Measurements from ENCODE around the gene NKAPL.

The NKAPL gene
- total RNA-seq = 0 to 0.09 (median 0) reads per million in 3 donors

- DNase-seq = peak in 2 of 3 donors; percentile 23 to 30
- Histone ChIP-seq H3K4me1 (ENCODE audit: control insufficient read depth, insufficient read depth, low read length, poor library complexity, severe bottlenecking) (no peaks in the 10 kb centered on the region), H3K27ac (ENCODE audit: insufficient read depth, low read length, poor library complexity, severe bottlenecking) (no peak within 1 kb of the TSS), H3K27me3 (replicated peaks; ENCODE audit: control insufficient read depth, insufficient read depth, low read length, poor library complexity, severe bottlenecking) (no peaks in the 10 kb centered on the region), H3K4me3 (ENCODE audit: insufficient read depth, low read depth, low read length, poor library complexity, severe bottlenecking) (peak within 1 kb of the TSS; percentile 28), H3K9me3 (ENCODE audit: control insufficient read depth, low read length) (no peaks in the 10 kb centered on the region), H3K36me3 (ENCODE audit: control insufficient read depth, insufficient read depth, low read length) (no peaks in the 10 kb centered on the region)
Observed at GRCh38 chr6:28258877-28259777, at the start of gene NKAPL. Gene NKAPL, plus strand, starts transcription at chr6:28259297. Its CDS starts 75 bp downstream, at chr6:28259372.

DNA sequence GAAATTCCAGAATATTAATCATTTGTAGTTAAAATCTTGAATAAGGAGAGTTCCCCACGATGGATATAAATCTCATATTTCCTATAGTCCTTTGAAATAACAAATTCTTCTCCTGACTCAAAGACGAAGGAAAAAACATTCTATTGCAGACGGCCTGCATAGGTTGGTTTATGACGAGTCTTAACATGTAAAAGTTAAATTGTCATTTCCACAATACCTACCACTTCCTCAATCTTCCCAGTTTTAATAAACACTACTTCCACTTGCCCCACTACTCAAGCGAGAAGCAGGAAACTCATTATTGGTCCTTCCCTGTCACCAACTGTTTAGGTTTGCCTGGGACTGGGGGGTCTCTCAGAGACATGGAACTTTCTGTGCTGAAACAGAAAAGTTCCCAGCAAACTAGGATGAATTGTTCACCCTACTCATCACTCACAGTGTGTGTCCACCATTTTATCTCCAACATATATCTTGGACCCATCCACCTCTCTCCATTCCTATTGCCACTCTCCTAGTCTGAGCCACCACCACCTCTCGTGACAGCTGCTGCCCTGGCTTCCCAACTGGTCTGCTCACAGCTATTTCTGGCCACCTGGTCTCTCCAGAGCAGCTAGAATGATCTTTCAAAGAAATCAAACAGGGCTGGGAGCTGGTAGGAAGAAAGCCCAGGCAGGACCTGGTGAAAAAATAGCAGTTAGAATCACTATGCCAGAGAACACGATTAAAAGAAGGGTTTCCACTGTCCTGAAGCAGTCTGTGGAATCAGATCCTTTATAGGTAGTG lies 49.2 kb upstream of the NKAPL start:
- H3K4me3 ChIP-seq (ENCODE audit: insufficient read depth, low read depth, low read length, poor library complexity, severe bottlenecking) = no peak overlapping the region
- peaks cover 72% of the 10 kb centered on the region for H3K27me3 ChIP-seq (replicated peaks; ENCODE audit: control insufficient read depth, insufficient read depth, low read length, poor library complexity, severe bottlenecking)
- no peak overlapping the region for H3K27ac ChIP-seq (ENCODE audit: insufficient read depth, low read length, poor library complexity, severe bottlenecking)
- no peak for DNase-seq
- peaks cover 14% of the 10 kb centered on the region for H3K4me1 ChIP-seq (ENCODE audit: control insufficient read depth, insufficient read depth, low read length, poor library complexity, severe bottlenecking)
- H3K9me3 ChIP-seq (ENCODE audit: control insufficient read depth, low read length) = no peaks in the 10 kb centered on the region
- H3K36me3 ChIP-seq (ENCODE audit: control insufficient read depth, insufficient read depth, low read length) = no peaks in the 10 kb centered on the region

- H3K9me3 ChIP-seq (ENCODE audit: control insufficient read depth, low read length) = no peaks in the 10 kb centered on the region
- H3K27ac ChIP-seq (ENCODE audit: insufficient read depth, low read length, poor library complexity, severe bottlenecking) = no peak overlapping the region
- peaks cover 70% of the 10 kb centered on the region for H3K27me3 ChIP-seq (replicated peaks; ENCODE audit: control insufficient read depth, insufficient read depth, low read length, poor library complexity, severe bottlenecking)
- DNase-seq = no peak
- no peaks in the 10 kb centered on the region for H3K36me3 ChIP-seq (ENCODE audit: control insufficient read depth, insufficient read depth, low read length)
- no peak overlapping the region for H3K4me3 ChIP-seq (ENCODE audit: insufficient read depth, low read depth, low read length, poor library complexity, severe bottlenecking)
- H3K4me1 ChIP-seq (ENCODE audit: control insufficient read depth, insufficient read depth, low read length, poor library complexity, severe bottlenecking) = peaks cover 14% of the 10 kb centered on the region
Observed at GRCh38 chr6:28211840-28212509, 47.1 kb upstream of the NKAPL start.

DNA sequence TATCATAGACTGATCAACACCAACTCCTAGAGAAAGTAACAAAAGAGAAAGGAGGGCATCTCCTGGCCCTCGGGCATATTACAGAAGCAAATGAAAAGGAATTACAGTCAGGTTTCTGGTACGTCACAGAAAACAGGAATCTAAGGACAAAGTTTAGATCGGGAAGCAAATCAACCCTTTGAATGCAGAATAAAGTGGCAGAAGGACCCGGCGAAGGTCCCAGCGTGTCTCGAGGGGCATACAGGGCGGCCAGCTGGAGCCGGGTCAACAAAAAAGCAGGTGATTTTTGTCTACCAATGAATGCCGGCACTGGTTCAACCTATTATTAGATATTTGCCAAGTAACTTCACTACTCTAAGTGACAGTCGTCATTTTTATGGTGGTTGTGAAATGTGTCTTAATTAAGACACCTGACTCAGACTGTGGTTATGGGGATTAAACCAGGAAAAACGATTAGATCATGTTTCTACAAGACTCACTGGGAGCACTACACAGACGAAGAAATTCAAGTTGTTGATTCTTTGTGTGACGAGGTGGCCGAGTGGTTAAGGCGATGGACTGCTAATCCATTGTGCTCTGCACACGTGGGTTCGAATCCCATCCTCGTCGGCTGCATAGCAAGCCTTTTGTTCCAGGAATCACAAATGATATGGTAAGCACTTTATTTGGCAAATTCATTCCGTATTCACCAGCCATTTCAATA lies 46.4 kb upstream of the NKAPL start:
- H3K4me1 ChIP-seq (ENCODE audit: control insufficient read depth, insufficient read depth, low read length, poor library complexity, severe bottlenecking) = peaks cover 10% of the 10 kb centered on the region
- H3K9me3 ChIP-seq (ENCODE audit: control insufficient read depth, low read length) = no peaks in the 10 kb centered on the region
- H3K36me3 ChIP-seq (ENCODE audit: control insufficient read depth, insufficient read depth, low read length) = no peaks in the 10 kb centered on the region
- H3K27me3 ChIP-seq (replicated peaks; ENCODE audit: control insufficient read depth, insufficient read depth, low read length, poor library complexity, severe bottlenecking) = peaks cover 67% of the 10 kb centered on the region
- DNase-seq = no peak
- H3K27ac ChIP-seq (ENCODE audit: insufficient read depth, low read length, poor library complexity, severe bottlenecking) = no peak overlapping the region
- no peak overlapping the region for H3K4me3 ChIP-seq (ENCODE audit: insufficient read depth, low read depth, low read length, poor library complexity, severe bottlenecking)

DNA sequence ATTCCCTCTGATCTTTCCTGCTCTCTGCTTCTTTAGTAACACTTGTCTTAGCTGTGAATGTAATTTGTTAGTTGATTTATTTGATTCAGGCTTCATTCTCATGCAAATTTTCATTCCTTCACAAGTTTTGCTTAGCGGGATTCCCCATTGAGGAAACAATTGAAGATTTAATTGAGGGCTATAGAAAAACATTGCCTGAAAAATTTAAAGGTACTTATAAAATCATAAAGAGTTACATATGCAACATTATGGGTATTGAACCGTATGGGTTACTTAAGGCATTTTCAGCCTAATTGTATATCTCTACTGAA lies 45.9 kb upstream of the NKAPL start:
- H3K4me1 ChIP-seq (ENCODE audit: control insufficient read depth, insufficient read depth, low read length, poor library complexity, severe bottlenecking) = peaks cover 6% of the 10 kb centered on the region
- H3K27me3 ChIP-seq (replicated peaks; ENCODE audit: control insufficient read depth, insufficient read depth, low read length, poor library complexity, severe bottlenecking) = peaks cover 67% of the 10 kb centered on the region
- no peak for DNase-seq
- no peaks in the 10 kb centered on the region for H3K9me3 ChIP-seq (ENCODE audit: control insufficient read depth, low read length)
- H3K27ac ChIP-seq (ENCODE audit: insufficient read depth, low read length, poor library complexity, severe bottlenecking) = no peak overlapping the region
- H3K4me3 ChIP-seq (ENCODE audit: insufficient read depth, low read depth, low read length, poor library complexity, severe bottlenecking) = no peak overlapping the region
- no peaks in the 10 kb centered on the region for H3K36me3 ChIP-seq (ENCODE audit: control insufficient read depth, insufficient read depth, low read length)

DNA sequence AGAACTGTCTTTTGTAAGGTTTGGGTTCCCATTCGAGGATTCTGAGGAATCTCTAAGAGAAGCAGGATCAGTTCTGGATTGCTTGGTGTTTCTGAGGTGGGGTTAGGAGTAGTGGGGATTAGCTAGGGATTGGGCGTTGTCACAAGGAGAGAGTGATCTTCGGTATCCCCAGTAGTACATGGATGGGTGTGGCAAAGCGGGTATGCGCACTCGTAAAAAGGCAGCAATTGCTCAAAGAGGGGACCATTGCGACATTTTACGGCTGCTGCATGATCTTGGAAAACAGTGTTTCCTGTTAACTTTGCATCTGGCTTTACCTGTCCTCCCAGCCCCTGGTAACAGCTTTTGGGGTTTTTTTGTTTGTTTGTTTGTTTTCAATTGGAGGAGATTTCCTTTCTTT lies 43.7 kb upstream of the NKAPL start:
- H3K27ac ChIP-seq (ENCODE audit: insufficient read depth, low read length, poor library complexity, severe bottlenecking) = no peak overlapping the region
- H3K4me1 ChIP-seq (ENCODE audit: control insufficient read depth, insufficient read depth, low read length, poor library complexity, severe bottlenecking) = peaks cover 10% of the 10 kb centered on the region
- no peak overlapping the region for H3K4me3 ChIP-seq (ENCODE audit: insufficient read depth, low read depth, low read length, poor library complexity, severe bottlenecking)
- H3K9me3 ChIP-seq (ENCODE audit: control insufficient read depth, low read length) = no peaks in the 10 kb centered on the region
- peaks cover 63% of the 10 kb centered on the region for H3K27me3 ChIP-seq (replicated peaks; ENCODE audit: control insufficient read depth, insufficient read depth, low read length, poor library complexity, severe bottlenecking)
- no peak for DNase-seq
- H3K36me3 ChIP-seq (ENCODE audit: control insufficient read depth, insufficient read depth, low read length) = no peaks in the 10 kb centered on the region

DNA sequence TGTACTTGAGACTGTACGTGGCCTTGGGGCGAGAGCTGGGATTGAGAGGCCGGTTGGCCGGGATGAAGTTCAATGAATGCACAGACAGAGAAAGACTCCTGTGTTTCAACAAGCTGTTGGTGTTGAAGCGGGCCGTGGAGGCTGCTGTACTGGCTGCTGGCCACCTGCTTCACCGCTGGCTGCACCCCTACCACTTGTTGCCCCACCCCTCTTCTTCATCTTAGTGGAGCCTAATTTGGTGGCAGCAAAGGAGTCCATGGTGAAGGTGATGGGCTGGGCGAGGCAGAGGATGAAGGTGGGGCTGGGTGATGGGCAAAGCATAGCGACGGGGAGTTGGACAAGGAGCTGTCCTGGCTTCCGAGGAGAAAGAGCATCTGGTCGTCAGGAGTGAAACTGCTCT lies 41.2 kb upstream of the NKAPL start:
- H3K4me3 ChIP-seq (ENCODE audit: insufficient read depth, low read depth, low read length, poor library complexity, severe bottlenecking) = no peak overlapping the region
- H3K9me3 ChIP-seq (ENCODE audit: control insufficient read depth, low read length) = no peaks in the 10 kb centered on the region
- peaks cover 54% of the 10 kb centered on the region for H3K27me3 ChIP-seq (replicated peaks; ENCODE audit: control insufficient read depth, insufficient read depth, low read length, poor library complexity, severe bottlenecking)
- H3K27ac ChIP-seq (ENCODE audit: insufficient read depth, low read length, poor library complexity, severe bottlenecking) = no peak overlapping the region
- no peak for DNase-seq
- H3K36me3 ChIP-seq (ENCODE audit: control insufficient read depth, insufficient read depth, low read length) = no peaks in the 10 kb centered on the region
- peaks cover 4% of the 10 kb centered on the region for H3K4me1 ChIP-seq (ENCODE audit: control insufficient read depth, insufficient read depth, low read length, poor library complexity, severe bottlenecking)

DNA sequence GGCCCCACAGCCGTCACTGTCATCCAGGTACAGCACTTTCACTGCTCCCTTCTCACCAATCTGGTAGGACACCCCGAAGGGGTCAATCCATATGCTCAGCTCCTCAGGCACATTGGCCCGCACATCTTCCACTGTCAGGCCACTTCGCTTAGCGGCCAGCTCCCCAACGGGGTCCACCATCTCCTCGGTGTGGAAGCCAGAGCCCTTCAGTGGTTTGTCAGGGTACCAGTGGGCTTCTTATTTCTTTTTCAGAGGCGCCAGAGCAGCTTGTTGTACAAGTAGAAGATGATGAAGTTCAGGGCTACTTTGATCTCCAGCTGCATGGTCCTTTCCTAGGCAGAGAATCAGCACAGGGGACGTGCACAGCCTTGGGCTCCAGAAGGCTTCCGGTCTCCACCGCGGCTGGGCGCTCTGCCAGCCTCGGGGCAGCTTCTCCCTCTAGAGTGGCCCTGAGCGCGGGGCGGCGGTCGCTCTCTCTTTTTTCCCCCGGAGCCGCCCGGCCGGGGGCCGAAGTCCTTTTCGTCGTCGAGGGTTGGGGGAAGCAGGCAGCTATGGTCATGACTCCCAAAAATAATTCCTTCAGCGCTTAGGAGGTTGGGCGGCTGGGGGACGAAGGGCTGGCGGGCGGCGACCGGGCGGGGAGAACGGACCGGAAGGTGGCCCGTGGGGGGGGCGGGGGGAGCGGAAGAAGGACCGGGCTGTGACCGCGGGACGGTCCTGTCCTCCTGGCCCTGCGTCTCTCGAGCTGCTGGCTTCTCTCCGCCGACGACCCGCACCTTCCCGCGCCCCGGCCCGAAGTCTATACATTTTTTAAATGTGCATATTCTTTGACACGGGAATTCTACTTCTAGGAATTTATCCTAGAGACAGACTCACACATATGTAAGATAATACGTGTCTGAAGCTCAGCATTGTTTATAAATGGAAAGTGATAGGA lies 40.5 kb upstream of the NKAPL start:
- H3K27me3 ChIP-seq (replicated peaks; ENCODE audit: control insufficient read depth, insufficient read depth, low read length, poor library complexity, severe bottlenecking) = peaks cover 47% of the 10 kb centered on the region
- peaks cover 4% of the 10 kb centered on the region for H3K4me1 ChIP-seq (ENCODE audit: control insufficient read depth, insufficient read depth, low read length, poor library complexity, severe bottlenecking)
- no peak overlapping the region for H3K27ac ChIP-seq (ENCODE audit: insufficient read depth, low read length, poor library complexity, severe bottlenecking)
- peak overlapping the region; percentile 39 for H3K4me3 ChIP-seq (ENCODE audit: insufficient read depth, low read depth, low read length, poor library complexity, severe bottlenecking)
- DNase-seq = no peak
- no peaks in the 10 kb centered on the region for H3K36me3 ChIP-seq (ENCODE audit: control insufficient read depth, insufficient read depth, low read length)
- no peaks in the 10 kb centered on the region for H3K9me3 ChIP-seq (ENCODE audit: control insufficient read depth, low read length)

Data from effector memory CD4-positive, alpha-beta T cell (primary cell).